Endodermal cell (in vitro differentiated cells): Measurements from ENCODE around the gene MYH7. TPM values are rescaled to one million over a fixed set of nuclear protein-coding genes. Genes with fewer than 3 reads are reported as not detected.
A peak's percentile ranks its signal among the peaks of the same experiment; 100 is the strongest.

Experiments used
- DNase-seq: peaks from one replicate; pipeline ENCODE4 v3.0.0-alpha.2; 2017
- H3K27ac ChIP-seq: 2 replicates; pipeline ENCODE4 v1.5.1; 2013; ENCODE audit warnings: mild to moderate bottlenecking, low read depth, low read length, moderate library complexity
- H3K27me3 ChIP-seq: 2 replicates; pipeline ENCODE4 v1.6.1; 2013; ENCODE audit warnings: mild to moderate bottlenecking, low read length, moderate library complexity; ENCODE audit not compliant: insufficient read depth, control insufficient read depth, poor library complexity, severe bottlenecking
- H3K36me3 ChIP-seq: 2 replicates; pipeline ENCODE4 v1.7.0; 2013; ENCODE audit warnings: mild to moderate bottlenecking, low read length, moderate library complexity; ENCODE audit not compliant: control insufficient read depth, insufficient read depth
- H3K4me1 ChIP-seq: one replicate; pipeline ENCODE4 v1.7.0; 2013; ENCODE audit warnings: low read length; ENCODE audit not compliant: control insufficient read depth, insufficient read depth
- H3K4me3 ChIP-seq: 2 replicates; pipeline ENCODE4 v1.5.1; 2013; ENCODE audit warnings: mild to moderate bottlenecking, low read length, moderate library complexity
- H3K9ac ChIP-seq: 2 replicates; pipeline ENCODE4 v1.6.1; 2013; ENCODE audit warnings: mild to moderate bottlenecking, low read length, moderate library complexity; ENCODE audit not compliant: poor library complexity, severe bottlenecking; ENCODE audit errors: extremely low read depth
- H3K9me3 ChIP-seq: 2 replicates; pipeline ENCODE4 v1.6.1; 2013; ENCODE audit warnings: mild to moderate bottlenecking, low read length, moderate library complexity; ENCODE audit not compliant: control insufficient read depth
- H3K27ac Mint-ChIP-seq: 2 replicates; pipeline ENCODE4 v1.8.0; 2020; ENCODE audit warnings: mixed read lengths
- H3K27me3 Mint-ChIP-seq: 2 replicates; pipeline ENCODE4 v1.8.0; 2021; ENCODE audit warnings: mild to moderate bottlenecking, mixed read lengths; ENCODE audit not compliant: insufficient read depth
- H3K36me3 Mint-ChIP-seq: 2 replicates; pipeline ENCODE4 v1.8.0; 2020; ENCODE audit warnings: low read depth, mixed read lengths
- H3K4me1 Mint-ChIP-seq: 2 replicates; pipeline ENCODE4 v1.8.0; 2020; ENCODE audit warnings: mixed read lengths
- H3K4me3 Mint-ChIP-seq: 2 replicates; pipeline ENCODE4 v1.8.0; 2020; ENCODE audit warnings: mild to moderate bottlenecking, moderate library complexity, mixed read lengths
- H3K9me3 Mint-ChIP-seq: 2 replicates; pipeline ENCODE4 v1.8.0; 2020; ENCODE audit warnings: mild to moderate bottlenecking, mixed read lengths
- CTCF ChIP-seq: fragments of 200-600 bp; sonication (generic); conservative IDR thresholded peaks from 2 replicates; pipeline ENCODE4 v1.5.0; 2021; ENCODE audit warnings: antibody characterized with exemption, mild to moderate bottlenecking
- WGBS, 2 experiments: methylation state at CpG; one replicate each; pipeline versions ENCODE4 v1.1.5 to v1.1.7; 2013; ENCODE audit warnings: missing lambda C conversion rate in 2 of 2, mixed read lengths in 1 of 2; ENCODE audit not compliant: insufficient coverage in 1 of 2, insufficient read length in 1 of 2; 5-methylcytosine and 5-hydroxymethylcytosine counted together
- total RNA-seq, 2 donors: library from RNA; stranded (reverse); fragmentation: NEBNext Ultra II Directional in 1 of 2; extraction: Animal tissue kit (Norgen Biotek cat#: 25700) in 1 of 2; gene quantifications; 2 replicates in 1 of 2; 3 replicates in 1 of 2; pipeline ENCODE4 v1.2.1, GENCODE V29; 2021

Gene MYH7
- total RNA-seq, 2 donors from 2014 or later: 0.55 TPM; not detected in 1

GRCh38 chr14:23436327-23437132 is 1.1 kb upstream of the MYH7 start:
- no peak overlapping the region for H3K4me3 Mint-ChIP-seq
- no peak overlapping the region for H3K27ac Mint-ChIP-seq
- H3K27me3 ChIP-seq: no peaks in the 10 kb centered on the region
- H3K4me1 ChIP-seq: peaks cover 23% of the 10 kb centered on the region
- peak; percentile 39 for DNase-seq
- peak overlapping the region; percentile 90 for H3K27ac ChIP-seq
- H3K9me3 ChIP-seq: no peaks in the 10 kb centered on the region
- H3K9ac ChIP-seq: no peak overlapping the region
- H3K27me3 Mint-ChIP-seq: peaks cover 30% of the 10 kb centered on the region
- no peak for TF ChIP-seq CTCF
- WGBS, 2 experiments: 80 to 89% methylated on average over 7 to 15 of the region's 15 CpGs
- no peaks in the 10 kb centered on the region for H3K9me3 Mint-ChIP-seq
- no peak overlapping the region for H3K4me3 ChIP-seq
- no peaks in the 10 kb centered on the region for H3K36me3 ChIP-seq
- no peaks in the 10 kb centered on the region for H3K36me3 Mint-ChIP-seq
- peaks cover 13% of the 10 kb centered on the region for H3K4me1 Mint-ChIP-seq

- Mint-ChIP-seq H3K27ac (no peak overlapping the region), H3K27me3 (peaks cover 31% of the 10 kb centered on the region)
These were observed 805 bp downstream of the MYH7 start for GRCh38 chr14:23434488-23435222.

GRCh38 chr14:23433457-23433856 is 2.0 kb downstream of the MYH7 start:
- H3K9me3 Mint-ChIP-seq: no peaks in the 10 kb centered on the region
- no peaks in the 10 kb centered on the region for H3K9me3 ChIP-seq
- H3K36me3 Mint-ChIP-seq: no peaks in the 10 kb centered on the region
- peaks cover 13% of the 10 kb centered on the region for H3K4me1 Mint-ChIP-seq
- no peak overlapping the region for H3K4me3 ChIP-seq
- DNase-seq: peak; percentile 61
- H3K27ac Mint-ChIP-seq: no peak overlapping the region
- H3K27ac ChIP-seq: no peak overlapping the region
- peak; percentile 64 for TF ChIP-seq CTCF
- 77 to 84% methylated on average over 6 to 10 of the region's 10 CpGs for WGBS, 2 experiments
- peaks cover 23% of the 10 kb centered on the region for H3K4me1 ChIP-seq
- H3K9ac ChIP-seq: no peak overlapping the region
- H3K27me3 Mint-ChIP-seq: peaks cover 36% of the 10 kb centered on the region
- H3K27me3 ChIP-seq: no peaks in the 10 kb centered on the region
- H3K4me3 Mint-ChIP-seq: no peak overlapping the region
- H3K36me3 ChIP-seq: no peaks in the 10 kb centered on the region

More at GRCh38 chr14:23434488-23435222, 805 bp downstream of the MYH7 start:
- Histone ChIP-seq H3K36me3 (no peaks in the 10 kb centered on the region), H3K27me3 (no peaks in the 10 kb centered on the region), H3K9me3 (no peaks in the 10 kb centered on the region), H3K4me3 (no peak overlapping the region), H3K4me1 (peaks cover 23% of the 10 kb centered on the region), H3K27ac (no peak overlapping the region), H3K9ac (no peak overlapping the region)
- TF ChIP-seq CTCF: no peak
- Mint-ChIP-seq H3K36me3 (no peaks in the 10 kb centered on the region), H3K9me3 (no peaks in the 10 kb centered on the region), H3K4me1 (peaks cover 13% of the 10 kb centered on the region), H3K4me3 (no peak overlapping the region)
- 92 to 96% methylated on average over 8 of the region's 8 CpGs for WGBS, 2 experiments
- DNase-seq: no peak
